Measurements from ENCODE around the gene DEDD.

Gene DEDD, protein sequence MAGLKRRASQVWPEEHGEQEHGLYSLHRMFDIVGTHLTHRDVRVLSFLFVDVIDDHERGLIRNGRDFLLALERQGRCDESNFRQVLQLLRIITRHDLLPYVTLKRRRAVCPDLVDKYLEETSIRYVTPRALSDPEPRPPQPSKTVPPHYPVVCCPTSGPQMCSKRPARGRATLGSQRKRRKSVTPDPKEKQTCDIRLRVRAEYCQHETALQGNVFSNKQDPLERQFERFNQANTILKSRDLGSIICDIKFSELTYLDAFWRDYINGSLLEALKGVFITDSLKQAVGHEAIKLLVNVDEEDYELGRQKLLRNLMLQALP

DNA sequence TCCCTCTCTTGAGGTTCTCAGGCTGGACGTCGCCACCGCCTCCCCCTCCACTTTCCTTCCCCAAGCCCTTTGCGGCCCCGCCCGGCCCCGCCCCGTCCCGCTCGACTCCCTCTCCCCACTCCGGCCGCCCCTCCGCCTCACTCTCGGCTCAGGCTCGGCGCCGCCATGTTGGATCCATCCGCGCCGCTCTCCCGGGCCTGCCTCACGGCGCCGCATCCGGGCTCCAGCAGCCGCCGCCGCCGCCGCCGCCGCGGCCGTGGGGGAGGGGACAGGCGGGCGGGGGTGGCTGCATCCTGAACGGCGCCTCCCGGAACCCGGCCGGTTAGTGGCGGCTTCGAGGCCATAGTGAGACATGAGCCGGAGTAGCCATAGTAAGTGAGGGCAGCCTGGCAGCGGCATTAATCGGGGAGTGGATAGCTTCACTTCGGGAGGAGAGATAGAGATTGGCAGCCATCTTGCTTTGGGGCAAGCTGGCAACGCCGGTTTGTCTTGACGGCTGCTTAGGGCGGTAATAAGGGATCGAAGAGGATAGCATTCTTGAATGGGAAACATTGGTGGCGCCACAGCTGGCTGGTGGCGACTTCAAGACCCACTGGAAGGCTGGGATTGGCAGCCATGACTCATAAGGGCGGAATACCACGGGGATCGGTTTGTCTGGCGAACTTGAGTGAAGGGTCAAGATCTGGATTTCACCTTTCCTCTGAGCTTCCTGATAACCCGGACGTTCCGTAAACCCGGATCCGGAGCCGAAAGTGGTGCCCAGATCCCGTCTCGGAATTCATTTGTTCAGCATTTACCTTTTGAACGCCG, at the start of gene DEDD:
Gene DEDD (minus strand): TSS at position 258 of the 810 bp plus-strand sequence. CDS start 8,205 bp downstream, outside the sequence.
- Histone ChIP-seq H3K9ac (ENCODE audit: low read length) (peak within 1 kb of the TSS; percentile 82), H3K4me3 (ENCODE audit: low read length) (peak within 1 kb of the TSS; percentile 98), H3K27me3 (ENCODE audit: control insufficient read depth, insufficient read depth, low read length) (no peaks in the 10 kb centered on the region), H3K36me3 (ENCODE audit: control insufficient read depth, insufficient read depth, low read length) (peaks cover 8% of the 10 kb centered on the region), H3K27ac (ENCODE audit: low read depth, low read length) (peak within 1 kb of the TSS; percentile 93), H3K4me1 (ENCODE audit: control insufficient read depth, insufficient read depth, low read length) (peaks cover 4% of the 10 kb centered on the region)

DNA sequence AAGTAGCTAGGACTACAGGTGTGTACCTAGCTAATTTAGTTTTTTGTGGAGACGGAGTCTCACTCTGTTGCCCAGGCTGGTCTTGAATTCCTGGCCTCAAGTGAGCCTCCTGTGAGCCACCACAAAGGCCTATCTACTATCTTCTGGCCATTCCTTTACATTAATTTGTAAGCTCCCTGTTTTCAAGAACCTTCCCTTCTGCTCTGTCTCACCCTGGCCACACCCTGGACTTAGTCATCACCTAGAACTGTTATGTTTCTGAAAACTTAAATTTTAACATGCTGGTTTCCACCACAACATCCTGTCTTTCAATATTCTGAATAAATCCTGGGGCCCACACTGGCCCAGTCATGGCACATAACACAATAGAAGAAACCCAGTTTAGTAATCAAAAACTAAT, 49.7 kb upstream of the DEDD start:
- Histone ChIP-seq H3K4me1 (ENCODE audit: control insufficient read depth, insufficient read depth, low read length) (peaks cover 4% of the 10 kb centered on the region), H3K27me3 (ENCODE audit: control insufficient read depth, insufficient read depth, low read length) (no peaks in the 10 kb centered on the region), H3K36me3 (ENCODE audit: control insufficient read depth, insufficient read depth, low read length) (no peaks in the 10 kb centered on the region), H3K4me3 (ENCODE audit: low read length) (no peak overlapping the region), H3K9ac (ENCODE audit: low read length) (no peak overlapping the region), H3K27ac (ENCODE audit: low read depth, low read length) (no peak overlapping the region)

DNA sequence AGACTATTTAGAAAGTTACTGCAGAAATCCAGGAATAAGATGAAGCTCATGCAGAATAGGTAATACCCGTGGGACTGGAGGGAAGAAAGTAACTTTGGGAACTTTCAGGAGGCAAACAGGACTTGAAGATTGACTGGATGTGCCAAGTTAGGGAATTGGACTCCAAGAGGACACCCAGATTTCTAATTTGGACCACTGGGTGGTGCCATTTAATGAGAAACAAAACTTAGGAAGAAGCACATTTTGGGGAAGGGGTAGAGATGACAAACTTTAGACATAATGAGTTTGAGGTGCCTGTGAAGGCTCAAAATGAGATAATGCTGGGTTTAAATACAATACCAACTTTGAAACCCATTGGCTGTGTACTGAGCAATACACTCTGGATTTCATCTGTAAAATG, 48.2 kb upstream of the DEDD start:
- Histone ChIP-seq H3K27me3 (ENCODE audit: control insufficient read depth, insufficient read depth, low read length) (no peaks in the 10 kb centered on the region), H3K27ac (ENCODE audit: low read depth, low read length) (no peak overlapping the region), H3K4me1 (ENCODE audit: control insufficient read depth, insufficient read depth, low read length) (peaks cover 9% of the 10 kb centered on the region), H3K9ac (ENCODE audit: low read length) (no peak overlapping the region), H3K36me3 (ENCODE audit: control insufficient read depth, insufficient read depth, low read length) (peaks cover under 1% of the 10 kb centered on the region), H3K4me3 (ENCODE audit: low read length) (no peak overlapping the region)

GRCh38 chr1:161179698-161180097, 47.2 kb upstream of the DEDD start:
- no peak overlapping the region for H3K27ac ChIP-seq (ENCODE audit: low read depth, low read length)
- H3K36me3 ChIP-seq (ENCODE audit: control insufficient read depth, insufficient read depth, low read length) = peaks cover 10% of the 10 kb centered on the region
- H3K4me1 ChIP-seq (ENCODE audit: control insufficient read depth, insufficient read depth, low read length) = peaks cover 9% of the 10 kb centered on the region
- no peaks in the 10 kb centered on the region for H3K27me3 ChIP-seq (ENCODE audit: control insufficient read depth, insufficient read depth, low read length)
- no peak overlapping the region for H3K9ac ChIP-seq (ENCODE audit: low read length)
- H3K4me3 ChIP-seq (ENCODE audit: low read length) = no peak overlapping the region

GRCh38 chr1:161177936-161178244, 45.4 kb upstream of the DEDD start:
- H3K4me3 ChIP-seq (ENCODE audit: low read length) = peak overlapping the region; percentile 98

GRCh38 chr1:161177112-161177935, 44.9 kb upstream of the DEDD start, which contains the start of gene B4GALT3:
TSS of gene B4GALT3 (minus strand) at chr1:161177507. CDS start at chr1:161176060, 1,447 bp downstream.
- Histone ChIP-seq H3K27me3 (ENCODE audit: control insufficient read depth, insufficient read depth, low read length) (no peaks in the 10 kb centered on the region), H3K9ac (ENCODE audit: low read length) (peak within 1 kb of the TSS; percentile 91), H3K4me1 (ENCODE audit: control insufficient read depth, insufficient read depth, low read length) (peaks cover 9% of the 10 kb centered on the region), H3K27ac (ENCODE audit: low read depth, low read length) (peak within 1 kb of the TSS; percentile 89), H3K36me3 (ENCODE audit: control insufficient read depth, insufficient read depth, low read length) (peaks cover 17% of the 10 kb centered on the region), H3K4me3 (ENCODE audit: low read length) (peak within 1 kb of the TSS; percentile 98)

More at GRCh38 chr1:161177936-161178244, 45.4 kb upstream of the DEDD start:
- Histone ChIP-seq H3K36me3 (ENCODE audit: control insufficient read depth, insufficient read depth, low read length) (peaks cover 16% of the 10 kb centered on the region), H3K27ac (ENCODE audit: low read depth, low read length) (peak overlapping the region; percentile 89), H3K4me1 (ENCODE audit: control insufficient read depth, insufficient read depth, low read length) (peaks cover 9% of the 10 kb centered on the region), H3K27me3 (ENCODE audit: control insufficient read depth, insufficient read depth, low read length) (no peaks in the 10 kb centered on the region), H3K9ac (ENCODE audit: low read length) (peak overlapping the region; percentile 81)

GRCh38 chr1:161176468-161177111, 44.1 kb upstream of the DEDD start:
- Histone ChIP-seq H3K27me3 (ENCODE audit: control insufficient read depth, insufficient read depth, low read length) (no peaks in the 10 kb centered on the region), H3K4me3 (ENCODE audit: low read length) (peak overlapping the region; percentile 98), H3K9ac (ENCODE audit: low read length) (peak overlapping the region; percentile 91), H3K27ac (ENCODE audit: low read depth, low read length) (peak overlapping the region; percentile 89), H3K4me1 (ENCODE audit: control insufficient read depth, insufficient read depth, low read length) (peaks cover 9% of the 10 kb centered on the region), H3K36me3 (ENCODE audit: control insufficient read depth, insufficient read depth, low read length) (peaks cover 17% of the 10 kb centered on the region)

DNA sequence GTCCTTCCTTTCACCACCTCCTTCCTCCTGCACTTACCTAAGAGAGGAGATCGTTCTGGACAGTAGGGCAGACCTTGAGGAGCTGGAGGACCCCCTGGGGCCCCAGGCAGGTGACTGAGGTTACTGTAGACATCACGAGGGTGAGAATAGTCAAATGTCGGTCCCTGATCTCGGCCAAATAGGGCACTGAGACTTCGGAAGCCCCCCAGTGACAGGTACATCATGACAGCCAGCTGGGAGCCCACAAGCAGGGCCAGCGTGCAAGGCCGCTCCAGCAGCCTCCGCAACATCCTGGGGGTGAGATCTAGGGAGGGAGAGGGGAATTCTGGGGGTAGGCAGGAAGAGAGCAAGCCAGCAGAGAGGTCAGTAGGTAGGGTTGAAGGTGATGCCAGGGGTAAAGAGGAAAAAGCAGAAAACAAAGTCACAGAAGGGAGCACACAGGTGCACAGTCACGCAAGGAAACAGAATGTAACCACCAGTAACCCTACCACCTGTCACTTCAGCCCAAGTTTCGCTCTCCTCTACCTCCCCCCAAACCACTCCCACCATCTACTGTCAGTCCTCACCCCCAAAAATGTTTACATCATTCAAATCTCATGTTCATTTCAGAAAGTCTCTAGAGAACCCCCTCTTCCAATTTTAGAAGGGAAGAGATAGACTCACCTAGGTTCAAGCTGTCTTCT, 43.4 kb upstream of the DEDD start:
- Histone ChIP-seq H3K4me3 (ENCODE audit: low read length) (peak overlapping the region; percentile 98), H3K27me3 (ENCODE audit: control insufficient read depth, insufficient read depth, low read length) (no peaks in the 10 kb centered on the region), H3K9ac (ENCODE audit: low read length) (no peak overlapping the region), H3K36me3 (ENCODE audit: control insufficient read depth, insufficient read depth, low read length) (peaks cover 19% of the 10 kb centered on the region), H3K4me1 (ENCODE audit: control insufficient read depth, insufficient read depth, low read length) (peaks cover 9% of the 10 kb centered on the region), H3K27ac (ENCODE audit: low read depth, low read length) (no peak overlapping the region)

- peaks cover 9% of the 10 kb centered on the region for H3K4me1 ChIP-seq (ENCODE audit: control insufficient read depth, insufficient read depth, low read length)
- H3K9ac ChIP-seq (ENCODE audit: low read length) = no peak overlapping the region
- no peak overlapping the region for H3K4me3 ChIP-seq (ENCODE audit: low read length)
- H3K36me3 ChIP-seq (ENCODE audit: control insufficient read depth, insufficient read depth, low read length) = peaks cover 27% of the 10 kb centered on the region
- H3K27ac ChIP-seq (ENCODE audit: low read depth, low read length) = no peak overlapping the region
- no peaks in the 10 kb centered on the region for H3K27me3 ChIP-seq (ENCODE audit: control insufficient read depth, insufficient read depth, low read length)
These were observed 42.4 kb upstream of the DEDD start for GRCh38 chr1:161174911-161175310.

DNA sequence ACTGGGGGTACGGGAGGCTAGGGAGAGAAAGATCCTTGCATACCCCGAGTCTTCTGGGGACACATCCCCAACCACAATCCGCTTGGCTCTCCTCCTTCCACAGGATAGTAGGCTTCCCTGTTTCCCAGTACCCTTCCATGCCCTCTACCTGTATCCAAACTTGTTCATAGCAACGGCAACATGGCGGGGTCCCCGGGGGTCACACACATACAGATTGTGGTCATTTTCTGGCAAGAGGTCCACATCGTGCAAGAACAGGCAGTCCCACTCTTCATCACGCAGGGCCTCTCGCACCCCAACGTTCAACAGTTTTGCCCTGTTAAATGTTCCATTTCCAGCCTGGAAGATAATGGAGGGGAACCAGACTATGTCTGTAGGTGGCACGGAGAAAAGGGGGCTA, 41.2 kb upstream of the DEDD start:
- H3K4me3 ChIP-seq (ENCODE audit: low read length) = no peak overlapping the region
- H3K36me3 ChIP-seq (ENCODE audit: control insufficient read depth, insufficient read depth, low read length) = peaks cover 32% of the 10 kb centered on the region
- H3K27me3 ChIP-seq (ENCODE audit: control insufficient read depth, insufficient read depth, low read length) = no peaks in the 10 kb centered on the region
- H3K4me1 ChIP-seq (ENCODE audit: control insufficient read depth, insufficient read depth, low read length) = peaks cover 9% of the 10 kb centered on the region
- no peak overlapping the region for H3K27ac ChIP-seq (ENCODE audit: low read depth, low read length)
- no peak overlapping the region for H3K9ac ChIP-seq (ENCODE audit: low read length)

DNA sequence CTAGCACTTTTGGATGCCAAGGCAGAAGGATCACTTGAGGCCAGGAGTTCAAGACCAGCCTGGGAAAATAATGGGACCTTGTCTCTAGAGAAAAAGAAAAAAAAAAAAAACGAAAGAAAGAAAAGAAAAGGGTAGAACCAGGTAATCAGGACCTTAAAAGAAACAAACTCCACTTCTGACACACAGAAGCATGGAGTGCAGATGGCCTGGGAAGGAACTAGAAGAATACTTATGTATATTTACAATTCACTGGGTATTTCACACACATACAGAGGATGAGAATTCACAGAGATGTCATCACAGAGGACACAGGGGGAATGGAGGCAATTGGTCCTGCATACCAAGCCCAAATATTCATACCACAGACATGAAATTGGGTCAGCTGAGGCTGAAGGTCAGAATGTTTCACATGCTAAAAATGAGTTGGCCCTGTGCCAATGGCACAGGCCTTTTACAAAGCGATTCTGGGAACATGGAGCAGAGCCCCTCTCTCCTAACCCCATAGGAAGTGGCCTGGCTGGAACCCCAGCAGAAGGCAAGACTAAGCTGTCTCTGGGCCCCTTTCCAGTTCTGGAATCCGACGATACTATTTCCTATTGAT, 40.4 kb upstream of the DEDD start:
- H3K4me3 ChIP-seq (ENCODE audit: low read length) = no peak overlapping the region
- H3K27ac ChIP-seq (ENCODE audit: low read depth, low read length) = no peak overlapping the region
- H3K4me1 ChIP-seq (ENCODE audit: control insufficient read depth, insufficient read depth, low read length) = peaks cover 8% of the 10 kb centered on the region
- H3K36me3 ChIP-seq (ENCODE audit: control insufficient read depth, insufficient read depth, low read length) = peaks cover 32% of the 10 kb centered on the region
- no peaks in the 10 kb centered on the region for H3K27me3 ChIP-seq (ENCODE audit: control insufficient read depth, insufficient read depth, low read length)
- H3K9ac ChIP-seq (ENCODE audit: low read length) = no peak overlapping the region

Measured in rectal smooth muscle tissue (tissue), 1 donor.